ELF-1 (cell line): Measurements from ENCODE around the gene SLC15A5.

ENCODE experiments used
- DNase-seq: peaks from one replicate; pipeline ENCODE4 v3.0.0-alpha.2; 2016; ENCODE audit warnings: low read depth, low spot score

The SLC15A5 gene

GRCh38 chr12:16277585-16277984 lies at the start of gene SLC15A5:
TSS of gene SLC15A5 (minus strand) at chr12:16277685. CDS start at chr12:16277685, 0 bp downstream.
- no peak for DNase-seq

GRCh38 chr12:16325426-16325825 lies 47.9 kb upstream of the SLC15A5 start:
- no peak for DNase-seq

- no peak for DNase-seq
Observed at GRCh38 chr12:16324772-16325171, 47.3 kb upstream of the SLC15A5 start.

- DNase-seq, result no peak
Observed at GRCh38 chr12:16324272-16324671, 46.8 kb upstream of the SLC15A5 start.

- DNase-seq, result no peak
Observed at GRCh38 chr12:16323638-16324037, 46.2 kb upstream of the SLC15A5 start.

- no peak for DNase-seq
Observed at GRCh38 chr12:16323010-16323409, 45.5 kb upstream of the SLC15A5 start.

- DNase-seq, result no peak
Observed at GRCh38 chr12:16310934-16311333, 33.4 kb upstream of the SLC15A5 start.

- no peak for DNase-seq
Observed at GRCh38 chr12:16307856-16308475, 30.5 kb upstream of the SLC15A5 start.

GRCh38 chr12:16303939-16304338 lies 26.5 kb upstream of the SLC15A5 start:
- DNase-seq, result no peak

GRCh38 chr12:16300736-16301135 lies 23.3 kb upstream of the SLC15A5 start:
- DNase-seq, result no peak

- no peak for DNase-seq
Observed at GRCh38 chr12:16300122-16300521, 22.6 kb upstream of the SLC15A5 start.

- no peak for DNase-seq
Observed at GRCh38 chr12:16299403-16299802, 21.9 kb upstream of the SLC15A5 start.

GRCh38 chr12:16297521-16297920 lies 20.0 kb upstream of the SLC15A5 start:
- no peak for DNase-seq

- no peak for DNase-seq
Observed at GRCh38 chr12:16294376-16294956, 17.0 kb upstream of the SLC15A5 start.

GRCh38 chr12:16291032-16291431 lies 13.5 kb upstream of the SLC15A5 start:
- DNase-seq, result no peak

GRCh38 chr12:16285586-16285985 lies 8.1 kb upstream of the SLC15A5 start:
- DNase-seq, result no peak

- no peak for DNase-seq
Observed at GRCh38 chr12:16282978-16283377, 5.5 kb upstream of the SLC15A5 start.

- no peak for DNase-seq
Observed at GRCh38 chr12:16282081-16282480, 4.6 kb upstream of the SLC15A5 start.

- DNase-seq, result no peak
Observed at GRCh38 chr12:16281157-16281556, 3.7 kb upstream of the SLC15A5 start.

GRCh38 chr12:16272222-16272621 lies 5.3 kb downstream of the SLC15A5 start:
- no peak for DNase-seq

- DNase-seq, result no peak
Observed at GRCh38 chr12:16271062-16271461, 6.4 kb downstream of the SLC15A5 start.

GRCh38 chr12:16269946-16270345 lies 7.5 kb downstream of the SLC15A5 start:
- no peak for DNase-seq

GRCh38 chr12:16266085-16266484 lies 11.4 kb downstream of the SLC15A5 start:
- DNase-seq, result no peak
